HG02970 (cell line): ENCODE data around the gene DIP2C.
"Not testable (repeated sequence)": the region's sequence is repeated elsewhere in the genome, so short reads cannot be mapped to it uniquely, and the experiment has no call there.

Source experiments
- ATAC-seq: cut with Tn5 transposase; IDR thresholded peaks from one replicate; pipeline ENCODE4 v1.9.1; 2021; ENCODE audit warnings: mild to moderate bottlenecking, moderate library complexity, moderate number of reproducible peaks; ENCODE audit not compliant: unreplicated experiment, low FRiP score

DIP2C gene

GRCh38 chr10:632155-632806 lies 57.2 kb downstream of the DIP2C start:
- ATAC-seq, result not testable (repeated sequence)

- no peak for ATAC-seq
These were observed 58.2 kb downstream of the DIP2C start for GRCh38 chr10:631266-631665.

GRCh38 chr10:630581-631073 lies 58.8 kb downstream of the DIP2C start:
- ATAC-seq, result no peak

DNA sequence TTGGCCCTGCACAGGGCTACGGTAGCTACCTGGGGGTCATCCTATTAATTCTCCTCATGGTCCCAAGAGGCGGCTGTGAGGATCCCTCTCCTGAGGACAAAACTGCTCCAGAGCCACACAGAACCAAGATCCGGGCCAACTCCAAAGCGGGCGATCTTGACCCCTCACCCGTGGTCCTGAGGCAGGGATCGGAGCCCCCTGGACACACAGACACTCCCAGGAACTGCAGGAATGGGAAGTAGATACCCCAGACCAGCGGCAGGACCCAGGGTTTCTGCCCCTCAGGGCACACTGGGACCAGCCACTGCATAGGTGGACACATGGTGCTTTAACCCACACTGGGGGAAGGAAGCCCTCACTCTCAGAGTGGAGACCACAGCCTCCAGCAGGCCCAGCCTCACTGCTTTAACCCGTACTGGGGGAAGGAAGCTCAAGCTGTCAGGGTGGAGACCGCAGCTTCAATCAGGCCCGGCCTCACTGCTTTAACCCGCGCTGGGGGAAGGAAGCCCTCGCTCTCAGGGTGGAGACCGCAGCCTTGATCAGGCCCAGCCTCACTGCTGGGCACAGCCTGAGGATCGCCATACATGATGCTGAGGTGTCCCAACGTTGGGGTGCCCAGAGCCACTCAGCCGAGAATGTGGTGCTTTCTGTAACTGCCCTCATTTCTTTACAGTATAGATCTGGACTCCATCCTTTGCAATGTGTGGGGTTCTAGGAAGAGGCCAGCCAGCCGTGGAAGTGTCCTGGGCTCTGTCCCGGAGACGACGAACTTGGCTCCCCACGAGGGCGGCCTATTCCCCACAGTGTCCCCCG lies 60.1 kb downstream of the DIP2C start:
- no peak for ATAC-seq

DNA sequence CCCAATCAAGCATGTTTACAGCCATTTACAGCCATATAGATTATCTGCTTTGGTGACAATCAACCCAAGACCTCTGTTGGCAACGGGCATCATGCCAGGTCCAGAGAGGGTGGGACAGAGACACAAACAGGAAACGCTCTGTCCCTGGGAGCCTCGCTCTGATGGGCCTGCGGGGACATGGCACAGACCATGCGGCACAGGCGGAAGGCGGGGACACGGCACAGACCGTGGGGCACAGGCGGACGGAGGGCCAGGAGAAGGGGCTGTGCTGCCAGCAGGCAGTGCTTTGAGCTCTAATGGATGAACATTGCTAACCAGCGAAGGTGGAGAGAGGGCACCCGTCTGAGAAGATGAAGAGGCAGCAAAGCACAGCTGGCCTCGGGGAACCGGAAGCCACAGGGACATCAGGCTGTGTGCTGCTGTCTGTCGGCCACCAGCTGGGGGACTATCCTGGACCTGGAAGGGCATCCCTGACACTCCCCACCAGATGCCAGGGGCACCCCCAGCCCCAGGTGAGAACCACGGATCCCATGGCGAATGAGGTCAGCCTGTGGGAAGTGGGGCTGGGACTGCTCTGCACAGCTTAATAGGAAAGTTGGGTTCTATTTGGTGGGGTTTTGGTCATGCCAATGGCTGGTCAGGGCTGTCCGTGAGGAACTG lies 61.0 kb downstream of the DIP2C start:
- ATAC-seq, result no peak

- no peak for ATAC-seq
These were observed 62.2 kb downstream of the DIP2C start for GRCh38 chr10:627032-627992.

DNA sequence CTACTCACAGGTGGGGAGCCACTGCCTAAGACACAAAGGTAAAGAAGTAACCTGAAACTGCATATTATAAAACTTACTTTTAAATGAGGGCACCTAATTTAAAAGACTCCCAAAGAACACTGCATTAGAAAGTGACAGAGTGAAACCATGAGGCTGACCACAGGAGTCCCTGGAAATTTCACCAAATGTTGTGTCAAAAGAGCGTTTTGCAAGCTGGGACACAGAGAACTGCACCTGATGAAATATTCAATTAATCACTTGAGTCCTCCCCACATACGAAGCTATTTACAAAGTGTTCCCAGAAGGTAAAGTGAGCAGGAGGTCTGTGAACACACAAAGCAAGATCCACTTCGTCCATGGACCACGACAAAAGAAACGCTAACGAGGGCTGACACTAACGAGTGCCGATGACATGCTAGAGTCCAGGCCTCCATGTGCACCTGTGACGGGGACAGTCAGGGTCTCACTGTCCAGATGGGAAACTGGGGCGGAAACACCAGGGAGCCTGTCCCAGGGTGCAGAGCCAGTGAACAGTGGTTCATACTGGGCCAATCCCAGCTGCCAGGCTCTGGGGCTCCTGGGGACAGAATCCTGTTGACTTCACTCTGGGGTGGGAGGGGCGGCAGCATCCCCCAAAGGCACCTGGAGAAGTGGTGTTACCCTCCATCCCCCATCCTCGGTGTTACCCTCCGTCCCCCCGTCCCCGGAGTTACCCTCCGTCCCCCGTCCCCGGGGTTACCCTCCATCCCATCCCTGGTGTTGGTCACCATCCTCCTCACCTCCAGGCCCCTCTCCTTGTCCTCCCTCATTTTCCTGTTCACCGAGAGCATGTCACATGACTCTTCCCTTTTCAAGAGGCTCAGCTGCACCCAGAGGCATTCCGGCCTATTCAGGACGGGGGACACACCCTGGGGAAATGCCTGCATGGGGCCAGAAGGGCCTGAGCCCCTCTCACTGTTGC lies 63.4 kb downstream of the DIP2C start:
- ATAC-seq, result no peak

GRCh38 chr10:625333-625696 lies 64.2 kb downstream of the DIP2C start:
- ATAC-seq, result no peak

GRCh38 chr10:624605-625332 lies 64.7 kb downstream of the DIP2C start:
- no peak for ATAC-seq

- ATAC-seq, result no peak
These were observed 65.2 kb downstream of the DIP2C start for GRCh38 chr10:624312-624604.

GRCh38 chr10:623477-624311 lies 65.8 kb downstream of the DIP2C start:
- ATAC-seq, result no peak

- ATAC-seq, result no peak
These were observed 66.5 kb downstream of the DIP2C start for GRCh38 chr10:623014-623413.

GRCh38 chr10:621981-622740 lies 67.3 kb downstream of the DIP2C start:
- no peak for ATAC-seq

DNA sequence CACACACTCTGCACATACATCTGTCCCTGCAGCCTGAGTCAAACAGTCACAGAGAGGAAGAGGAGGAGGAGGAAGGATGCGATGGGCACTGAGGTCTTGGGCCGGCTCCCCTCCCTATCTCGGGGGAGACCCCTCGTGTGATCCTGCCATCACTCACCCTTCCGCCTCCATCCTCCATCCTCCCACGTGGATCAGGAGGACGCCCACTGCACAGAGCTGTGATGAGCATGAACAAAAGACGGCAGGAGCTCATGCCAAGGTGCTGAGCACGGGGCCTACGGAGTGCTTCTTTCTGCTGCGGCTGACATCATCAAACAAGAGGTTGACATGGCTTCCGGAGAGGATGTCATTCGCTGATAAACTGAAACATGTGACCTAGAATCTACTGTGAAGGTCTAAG lies 68.0 kb downstream of the DIP2C start:
- no peak for ATAC-seq

- ATAC-seq, result no peak
These were observed 68.5 kb downstream of the DIP2C start for GRCh38 chr10:620971-621370.

DNA sequence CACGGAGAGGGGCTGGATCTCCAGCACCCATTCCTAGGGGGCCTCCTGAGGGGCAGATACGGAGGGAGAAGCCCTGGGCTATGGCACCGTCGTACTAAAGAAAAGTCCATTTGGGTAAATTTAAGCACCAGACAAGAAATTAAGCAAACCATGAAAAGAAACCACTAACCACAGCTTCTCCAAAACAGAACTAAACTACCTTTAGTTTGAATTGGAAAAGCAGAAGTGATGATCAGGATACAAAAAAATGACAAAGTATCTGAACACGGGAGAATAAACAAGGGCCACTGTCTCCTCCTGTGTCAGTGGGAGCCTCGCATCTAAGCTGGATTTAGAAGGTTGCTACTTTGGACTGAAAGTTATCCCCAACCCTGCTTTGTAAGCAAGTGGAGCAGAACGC lies 69.1 kb downstream of the DIP2C start:
- ATAC-seq, result no peak

DNA sequence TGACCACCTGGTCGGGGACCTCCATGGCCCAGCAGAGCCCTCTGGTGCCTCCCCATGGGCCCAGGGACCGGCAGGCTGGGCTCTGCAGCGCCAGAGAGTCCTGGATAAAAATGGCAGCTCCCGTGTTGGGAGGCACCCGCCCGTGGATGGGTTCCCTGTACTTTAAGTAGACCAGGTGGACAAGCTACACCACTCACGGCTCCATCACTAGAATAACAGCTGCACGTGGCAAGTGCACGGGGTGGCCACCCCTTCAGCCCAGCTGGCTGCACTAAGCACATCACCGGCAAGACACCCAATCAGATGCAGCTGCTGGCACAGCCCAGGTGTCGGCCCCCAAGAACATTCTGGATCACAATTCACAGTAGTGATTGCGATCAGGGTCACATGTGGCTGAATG lies 69.8 kb downstream of the DIP2C start:
- ATAC-seq, result no peak
